KMS-11 (cell line): ENCODE measurements around the gene ASCL4.

Experiments
- H2AFZ ChIP-seq: fragments of 200-600 bp; sonication (generic); 2 replicates; pipeline ENCODE4 v1.6.1; 2016; ENCODE audit warnings: antibody characterized with exemption, mixed run types, low read depth
- H3K27ac ChIP-seq: fragments of 200-600 bp; sonication (generic); 2 replicates; pipeline ENCODE4 v1.6.1; 2016; ENCODE audit warnings: mild to moderate bottlenecking, mixed run types
- H3K27me3 ChIP-seq: fragments of 200-600 bp; sonication (generic); 2 replicates; pipeline ENCODE4 v1.6.1; 2017; ENCODE audit warnings: mild to moderate bottlenecking, low read depth, mixed run types, moderate library complexity; ENCODE audit not compliant: insufficient read depth
- H3K36me3 ChIP-seq: fragments of 200-600 bp; sonication (generic); 2 replicates; pipeline ENCODE4 v1.6.1; 2017; ENCODE audit warnings: mild to moderate bottlenecking, mixed run types; ENCODE audit not compliant: insufficient read depth
- H3K4me1 ChIP-seq: fragments of 200-600 bp; sonication (generic); 2 replicates; pipeline ENCODE4 v1.6.1; 2016; ENCODE audit warnings: mild to moderate bottlenecking, low read depth, mixed run types; ENCODE audit not compliant: poor library complexity, severe bottlenecking
- H3K4me2 ChIP-seq: fragments of 200-600 bp; sonication (generic); 2 replicates; pipeline ENCODE4 v1.7.0; 2016; ENCODE audit warnings: mild to moderate bottlenecking, mixed run types
- H3K4me3 ChIP-seq: fragments of 200-600 bp; sonication (generic); IDR thresholded peaks from 2 replicates; pipeline ENCODE4 v1.6.1; 2017; ENCODE audit warnings: low read depth, low read length, mixed read lengths; ENCODE audit not compliant: insufficient read depth
- H3K79me2 ChIP-seq: fragments of 200-600 bp; sonication (generic); 2 replicates; pipeline ENCODE4 v1.6.1; 2016; ENCODE audit warnings: low read depth, mixed run types; ENCODE audit not compliant: insufficient read depth
- H3K9ac ChIP-seq: fragments of 200-600 bp; sonication (generic); 2 replicates; pipeline ENCODE4 v1.6.1; 2016; ENCODE audit warnings: mild to moderate bottlenecking, mixed run types
- H4K20me1 ChIP-seq: fragments of 200-600 bp; sonication (generic); 2 replicates; pipeline ENCODE4 v1.6.1; 2016; ENCODE audit warnings: mild to moderate bottlenecking, mixed run types; ENCODE audit not compliant: insufficient read depth
- CTCF ChIP-seq: fragments of 200-600 bp; sonication (generic); conservative IDR thresholded peaks from 2 replicates; pipeline ENCODE4 v1.6.1; 2017; ENCODE audit warnings: low read depth, mild to moderate bottlenecking, antibody characterized with exemption, low read length, moderate library complexity, mixed read lengths

ASCL4 gene

GRCh38 chr12:107732365-107732764 is 42.1 kb upstream of the ASCL4 start:
- Histone ChIP-seq H3K4me1 (no peaks in the 10 kb centered on the region), H3K27me3 (no peaks in the 10 kb centered on the region), H3K4me3 (no peak overlapping the region), H3K4me2 (no peak overlapping the region), H4K20me1 (no peaks in the 10 kb centered on the region), H3K36me3 (no peaks in the 10 kb centered on the region), H3K9ac (no peak overlapping the region), H2AFZ (no peak overlapping the region), H3K79me2 (no peaks in the 10 kb centered on the region), H3K27ac (no peak overlapping the region)
- TF ChIP-seq CTCF = no peak

GRCh38 chr12:107734139-107734538 is 40.4 kb upstream of the ASCL4 start:
- H3K4me2 ChIP-seq = no peak overlapping the region
- no peak overlapping the region for H2AFZ ChIP-seq
- H3K27me3 ChIP-seq = no peaks in the 10 kb centered on the region
- H4K20me1 ChIP-seq = no peaks in the 10 kb centered on the region
- no peak overlapping the region for H3K27ac ChIP-seq
- no peaks in the 10 kb centered on the region for H3K79me2 ChIP-seq
- no peak overlapping the region for H3K4me3 ChIP-seq
- no peaks in the 10 kb centered on the region for H3K4me1 ChIP-seq
- no peak overlapping the region for H3K9ac ChIP-seq
- H3K36me3 ChIP-seq = no peaks in the 10 kb centered on the region; the same call in 1 of the 2 replicates
- no peak for TF ChIP-seq CTCF

- TF ChIP-seq CTCF = no peak
- Histone ChIP-seq H3K9ac (no peak overlapping the region), H3K79me2 (no peaks in the 10 kb centered on the region)
Observed at GRCh38 chr12:107735763-107736162, 38.7 kb upstream of the ASCL4 start.

GRCh38 chr12:107736914-107737313 is 37.6 kb upstream of the ASCL4 start:
- no peaks in the 10 kb centered on the region; the same call in 1 of the 2 replicates for H3K36me3 ChIP-seq
- H2AFZ ChIP-seq = no peak overlapping the region
- H3K79me2 ChIP-seq = no peaks in the 10 kb centered on the region
- H4K20me1 ChIP-seq = no peaks in the 10 kb centered on the region
- no peak overlapping the region for H3K9ac ChIP-seq
- no peak overlapping the region for H3K4me3 ChIP-seq
- H3K27ac ChIP-seq = no peak overlapping the region
- no peaks in the 10 kb centered on the region for H3K4me1 ChIP-seq
- TF ChIP-seq CTCF = no peak
- H3K4me2 ChIP-seq = no peak overlapping the region
- H3K27me3 ChIP-seq = no peaks in the 10 kb centered on the region

More at GRCh38 chr12:107735763-107736162, 38.7 kb upstream of the ASCL4 start:
- Histone ChIP-seq H3K4me1 (no peaks in the 10 kb centered on the region), H3K36me3 (no peaks in the 10 kb centered on the region; the same call in 1 of the 2 replicates), H3K4me2 (no peak overlapping the region), H3K4me3 (no peak overlapping the region), H2AFZ (no peak overlapping the region), H4K20me1 (no peaks in the 10 kb centered on the region), H3K27me3 (no peaks in the 10 kb centered on the region), H3K27ac (no peak overlapping the region)
